ENCODE results near the gene LEKR1.
"Not testable (repeated sequence)": the region's sequence is repeated elsewhere in the genome, so short reads cannot be mapped to it uniquely, and the experiment has no call there.

The LEKR1 gene

DNA sequence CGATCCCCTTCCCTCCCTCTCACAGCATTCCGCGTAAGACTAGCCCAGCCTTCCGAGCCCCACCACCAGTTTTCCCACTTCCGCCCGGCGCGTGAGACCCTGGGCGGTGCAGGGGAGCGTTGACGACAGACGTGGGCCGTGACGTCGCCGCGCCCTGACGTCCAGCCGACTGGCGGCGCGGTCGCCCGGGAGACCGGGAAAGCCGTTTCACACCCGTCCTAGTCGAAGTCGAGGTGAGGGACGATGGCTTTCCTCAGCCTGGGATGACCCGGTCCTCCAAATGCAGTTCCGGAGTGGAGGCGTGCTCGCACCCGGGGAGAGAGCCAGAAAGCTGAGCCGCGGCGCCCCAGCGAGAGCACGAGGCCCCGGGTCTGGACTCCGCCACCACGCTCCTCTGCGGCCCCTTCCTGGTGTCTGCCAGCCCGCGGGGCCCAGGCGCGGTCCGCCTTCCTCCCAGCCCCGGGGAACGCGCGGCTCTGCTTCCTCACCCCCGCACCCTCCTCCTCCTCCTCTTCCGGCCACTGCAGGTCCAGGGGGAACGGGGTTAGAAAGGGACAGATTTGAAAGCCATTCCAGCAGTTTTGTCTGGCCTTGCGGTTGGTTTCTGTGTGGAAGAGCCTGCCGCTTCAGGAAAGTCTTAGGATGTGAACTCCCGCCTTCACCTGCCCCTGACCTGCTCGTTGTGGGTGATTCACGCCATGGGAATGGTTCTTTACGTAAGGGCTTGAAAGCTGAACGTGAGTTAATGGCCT is at the start of gene LEKR1:
Gene LEKR1, plus strand, starts transcription at position 210 of the 752 bp plus-strand sequence. CDS start 2,977 bp downstream, outside the sequence.
- peak; percentile 67 for DNase-seq

DNA sequence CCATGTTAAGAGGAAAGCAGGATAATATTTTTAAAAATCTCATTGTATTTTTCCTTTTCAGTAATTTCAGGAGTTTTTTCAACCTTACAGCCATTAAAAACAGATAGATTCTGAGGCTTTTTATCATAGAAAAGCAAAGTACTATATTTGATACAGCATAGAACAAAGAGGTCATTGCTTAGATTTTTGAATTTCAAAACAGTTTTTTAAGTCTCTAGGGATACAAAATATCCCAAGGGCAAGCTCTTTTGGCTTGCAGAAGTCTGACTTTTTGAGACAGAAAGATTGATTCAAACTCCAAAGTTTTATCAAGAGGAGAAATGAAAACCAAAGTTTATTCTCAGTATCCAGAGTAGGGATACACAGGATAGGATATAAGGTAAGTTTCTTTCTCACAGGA is 49.3 kb upstream of the LEKR1 start:
- DNase-seq = no peak

DNA sequence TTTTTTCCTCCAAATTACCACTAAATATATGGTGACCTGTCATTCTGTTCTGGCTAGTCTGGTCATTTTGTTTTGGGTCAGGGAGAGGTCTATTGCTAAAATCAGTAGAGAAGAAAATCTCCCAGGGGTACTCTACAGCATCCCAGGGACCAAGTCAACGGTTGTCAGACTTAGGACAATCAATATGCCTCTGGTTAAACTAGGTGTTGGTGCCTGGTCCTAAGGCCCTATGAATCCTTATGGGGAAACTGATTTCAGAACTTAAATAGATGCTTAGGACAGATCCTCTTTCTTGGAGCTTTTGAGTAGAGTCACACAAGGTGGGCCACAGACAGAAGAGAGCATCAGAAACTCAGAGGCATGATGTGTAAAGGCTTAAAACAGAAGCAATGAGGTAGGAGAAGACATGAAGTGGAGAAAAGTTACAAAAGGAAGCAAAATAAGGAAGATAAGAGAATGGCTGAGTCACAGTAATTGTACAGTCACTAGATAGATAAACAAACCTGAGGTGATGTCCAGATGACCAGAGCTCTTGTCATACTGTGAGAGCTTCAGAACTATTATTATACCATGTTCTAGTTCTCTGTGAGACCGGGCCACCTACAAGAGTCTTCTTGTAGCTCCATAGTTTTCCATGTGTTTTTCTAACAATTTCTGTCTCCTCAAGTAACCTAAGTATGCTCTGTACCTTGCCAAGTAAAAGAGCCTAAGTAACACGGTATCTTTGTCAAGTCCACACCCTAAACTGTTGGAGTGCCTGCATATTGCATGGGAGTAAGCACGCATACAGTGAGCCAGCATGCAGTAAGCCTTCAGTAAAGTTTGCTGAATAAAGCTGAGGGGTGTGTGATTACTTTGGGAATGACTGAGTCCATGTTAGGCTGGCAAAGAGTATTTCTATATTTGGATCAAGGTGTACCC is 44.6 kb upstream of the LEKR1 start:
- DNase-seq = no peak

DNA sequence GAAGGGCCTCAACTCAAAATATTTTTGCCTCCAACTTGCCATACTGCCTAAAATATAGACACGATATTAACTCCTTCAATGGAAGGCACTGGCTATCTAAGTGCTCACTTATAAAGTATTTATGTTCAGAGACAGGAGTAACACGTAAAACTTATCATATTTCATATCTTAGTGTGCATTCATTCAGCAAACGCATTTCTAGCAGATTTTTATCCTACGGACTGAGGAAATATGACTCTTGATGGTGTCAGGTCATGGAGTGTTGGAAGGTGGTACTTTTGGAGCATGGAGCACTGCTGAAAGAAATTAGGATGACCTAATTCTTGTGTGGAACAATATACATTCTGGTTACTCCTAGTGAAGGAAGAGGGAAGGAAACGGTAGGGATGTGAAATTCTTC is 43.8 kb upstream of the LEKR1 start:
- no peak for DNase-seq

DNA sequence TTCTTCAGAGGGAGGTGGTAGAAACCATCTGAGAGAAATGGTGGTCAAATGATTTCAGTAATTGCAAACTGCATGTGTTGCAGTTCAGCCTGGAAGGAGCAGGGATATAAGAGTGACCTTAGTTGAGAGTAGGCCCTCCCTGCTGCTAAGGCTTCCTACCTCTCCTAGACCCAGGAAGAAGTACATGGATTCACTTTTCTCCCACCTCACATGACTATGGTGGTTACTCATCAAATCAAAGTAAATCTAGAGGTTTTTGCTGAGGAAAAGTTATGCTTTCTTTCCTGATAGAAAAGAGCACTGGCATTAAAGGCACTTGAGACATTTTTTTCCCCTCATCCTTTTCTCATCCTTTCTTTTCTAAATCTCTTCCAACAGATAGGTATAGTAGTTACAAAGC is 43.2 kb upstream of the LEKR1 start:
- no peak for DNase-seq

DNA sequence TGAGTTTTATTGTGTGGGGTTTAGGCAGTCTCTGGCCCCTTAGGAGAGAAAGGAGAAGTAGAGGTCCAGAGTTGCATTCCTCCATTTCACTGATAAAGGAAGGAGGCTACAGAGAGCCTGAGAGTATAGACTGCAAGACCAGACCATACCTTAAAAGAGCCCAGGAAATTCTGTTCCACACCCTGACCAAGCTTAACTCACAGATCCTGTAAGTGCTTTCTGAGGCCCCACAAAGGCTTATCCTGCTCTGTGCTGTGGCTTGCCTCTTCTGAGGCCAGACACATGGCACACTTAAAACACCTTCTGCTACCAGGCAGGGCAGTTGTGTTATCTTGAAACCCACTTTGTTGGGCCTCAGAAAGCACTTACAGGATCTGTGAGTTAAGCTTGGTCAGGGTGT is 39.2 kb upstream of the LEKR1 start:
- DNase-seq = no peak

DNA sequence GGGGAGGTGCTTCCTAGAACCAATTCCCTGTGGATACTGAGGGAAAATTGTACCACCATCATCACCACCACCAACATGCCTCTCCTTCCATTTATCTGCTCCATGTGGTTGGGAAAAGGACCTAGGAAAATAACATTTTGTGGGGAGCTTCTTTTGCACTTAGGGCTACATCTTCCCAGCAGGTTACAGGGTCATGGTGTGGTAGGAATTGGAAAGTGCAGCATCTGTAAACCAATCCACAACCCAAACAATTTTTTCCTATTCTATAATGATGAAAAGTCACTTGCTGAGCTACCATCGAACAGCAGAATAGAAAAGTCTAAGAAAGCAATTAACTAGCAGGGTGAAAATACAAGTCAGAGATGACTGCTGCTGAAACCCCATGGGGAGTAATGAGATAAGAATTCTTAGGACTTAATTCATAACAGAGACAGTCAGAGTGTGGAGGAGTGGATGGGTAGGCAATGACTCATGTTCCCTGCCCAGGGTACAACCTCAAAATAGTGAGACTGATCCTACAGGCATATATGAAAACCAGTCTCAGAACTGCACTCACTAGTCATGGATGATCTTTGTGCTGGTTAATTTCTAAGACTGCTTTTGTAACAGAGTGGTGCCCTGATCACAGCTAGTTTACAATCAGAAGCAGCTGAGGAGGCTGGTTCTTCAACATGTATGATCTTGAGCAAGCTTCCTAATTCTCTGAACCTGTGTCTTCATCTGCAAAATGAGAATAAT is 38.1 kb upstream of the LEKR1 start:
- DNase-seq = no peak

DNA sequence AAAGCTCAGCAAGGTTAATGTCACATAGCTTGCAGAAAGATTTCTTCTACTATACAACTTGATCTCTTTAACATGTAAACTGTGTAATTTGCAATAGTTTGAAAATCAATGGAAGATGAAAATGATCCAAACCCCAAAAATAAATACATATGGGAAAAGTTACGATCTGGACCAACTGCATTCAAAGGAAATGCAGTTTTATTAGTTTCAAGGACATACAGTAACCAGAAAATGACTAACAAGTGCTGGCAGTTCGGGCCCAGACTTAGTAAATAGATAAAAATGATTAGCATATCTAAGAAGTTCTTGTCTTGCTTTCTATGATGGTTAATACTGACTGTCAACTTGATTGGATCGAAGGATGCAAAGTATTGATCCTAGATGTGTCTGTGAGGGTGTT is 37.3 kb upstream of the LEKR1 start:
- no peak for DNase-seq

DNA sequence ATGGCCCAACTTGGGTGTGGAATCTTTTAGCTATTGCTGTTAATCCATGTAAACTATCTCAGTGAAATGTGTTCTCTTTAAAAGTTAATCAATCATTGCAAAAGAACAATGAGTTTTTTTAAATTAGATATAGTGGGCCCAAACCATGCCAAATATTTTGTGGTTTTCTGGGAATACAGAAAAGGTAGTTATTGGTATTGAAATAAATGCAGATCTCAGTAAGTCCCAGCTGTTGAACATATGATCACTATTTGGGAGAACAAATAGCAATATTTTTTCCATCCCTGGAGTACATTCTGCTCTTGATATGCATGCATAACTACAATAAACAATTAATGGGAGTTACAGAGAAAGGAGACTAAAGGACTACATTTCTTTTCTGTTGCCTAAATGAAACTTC is 36.0 kb upstream of the LEKR1 start:
- no peak for DNase-seq

DNA sequence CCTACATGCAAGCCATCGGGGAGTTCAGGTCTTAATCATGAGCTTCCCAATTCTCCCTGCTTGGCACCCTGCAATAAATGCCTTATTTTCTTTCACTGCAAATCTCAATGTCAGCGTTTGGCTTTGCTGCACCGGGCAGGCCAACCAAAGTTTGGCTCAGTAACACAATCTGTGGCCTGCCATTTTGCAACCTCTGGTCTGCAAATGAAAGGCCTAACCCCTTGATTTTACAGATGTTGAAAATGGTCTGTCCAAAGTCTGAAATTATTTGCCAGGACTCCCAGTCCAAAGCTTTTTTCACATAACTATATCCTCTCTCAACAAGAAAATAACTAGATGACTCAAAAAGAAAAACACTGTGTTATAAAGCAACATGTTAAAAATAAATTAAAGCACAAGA is 34.0 kb upstream of the LEKR1 start:
- no peak for DNase-seq

DNA sequence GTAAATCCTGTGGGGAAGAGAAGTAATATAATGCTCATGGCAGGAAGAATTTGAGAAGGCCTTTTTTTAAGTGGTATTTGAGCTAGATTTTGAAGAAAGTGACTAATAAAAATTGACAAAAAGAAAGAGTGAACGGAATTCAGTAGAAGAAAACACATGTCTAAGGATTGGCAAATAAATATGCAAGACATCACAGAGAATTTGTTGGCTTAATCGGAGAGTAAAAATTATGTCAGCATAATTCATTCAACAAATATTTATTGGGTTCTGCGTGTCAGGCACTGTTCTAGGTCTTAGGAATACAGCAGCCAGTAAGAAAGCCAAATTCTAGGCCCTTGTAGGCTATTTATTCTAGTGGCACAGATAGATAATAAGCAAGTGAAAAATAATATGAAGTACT is 33.6 kb upstream of the LEKR1 start:
- no peak for DNase-seq

DNA sequence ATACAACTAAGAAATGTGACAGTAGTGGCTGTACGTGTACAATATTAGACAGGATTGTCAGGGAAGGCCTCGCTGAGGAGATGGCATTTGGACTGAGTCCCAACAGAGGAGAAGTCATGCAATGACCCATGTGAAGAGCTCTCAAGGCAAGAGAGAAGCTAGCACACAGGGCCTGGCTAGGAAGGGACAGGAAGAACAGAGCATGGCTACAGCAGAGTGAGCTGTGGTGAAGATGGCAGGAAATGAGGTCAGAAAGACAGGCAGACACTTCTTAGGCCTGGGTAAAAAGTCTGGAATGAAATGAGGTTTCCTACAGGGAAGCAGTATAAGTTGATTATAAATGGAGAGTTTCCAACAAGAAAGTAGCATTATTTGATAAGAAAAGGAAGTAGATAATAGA is 33.2 kb upstream of the LEKR1 start:
- peak in 1 of 2 donors; percentile 22 for DNase-seq

DNA sequence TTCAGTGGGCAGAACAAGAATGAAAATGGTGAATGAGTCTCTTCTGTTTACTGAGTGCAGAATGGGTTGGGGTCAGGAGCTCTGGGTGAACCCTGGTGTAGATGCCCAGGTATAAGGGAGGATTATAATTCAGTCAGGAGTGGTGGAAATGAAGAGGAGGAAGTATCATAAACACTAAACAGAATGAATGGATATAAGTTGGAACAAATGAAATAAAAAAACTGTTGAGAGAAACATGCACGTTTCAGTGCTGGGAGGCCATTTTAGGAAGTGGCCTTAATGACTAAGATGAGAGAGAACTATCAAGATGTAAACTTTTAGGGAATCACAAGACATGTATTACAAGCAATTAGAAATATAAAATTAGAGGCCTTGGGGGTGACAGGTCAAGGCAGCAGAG is 32.8 kb upstream of the LEKR1 start:
- no peak for DNase-seq

DNA sequence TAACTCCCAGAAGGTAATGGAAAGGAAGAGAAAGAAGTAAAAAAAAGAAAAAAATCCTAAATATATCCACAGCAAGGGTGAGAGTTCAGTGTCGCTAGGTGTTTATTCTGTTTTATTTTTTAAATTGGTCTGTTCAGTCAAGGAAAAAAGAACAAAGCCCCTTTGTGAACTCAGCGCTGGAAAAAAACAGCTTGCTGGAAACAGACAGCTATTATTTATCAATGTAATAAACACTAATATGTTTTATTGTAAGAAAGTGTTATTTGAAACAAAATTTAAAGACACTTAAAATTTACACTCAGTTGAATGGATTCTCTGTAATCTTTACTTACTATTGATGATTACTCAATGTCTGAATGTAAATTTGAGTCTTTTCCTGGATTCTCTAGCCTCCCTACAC is 32.3 kb upstream of the LEKR1 start:
- DNase-seq = no peak

DNA sequence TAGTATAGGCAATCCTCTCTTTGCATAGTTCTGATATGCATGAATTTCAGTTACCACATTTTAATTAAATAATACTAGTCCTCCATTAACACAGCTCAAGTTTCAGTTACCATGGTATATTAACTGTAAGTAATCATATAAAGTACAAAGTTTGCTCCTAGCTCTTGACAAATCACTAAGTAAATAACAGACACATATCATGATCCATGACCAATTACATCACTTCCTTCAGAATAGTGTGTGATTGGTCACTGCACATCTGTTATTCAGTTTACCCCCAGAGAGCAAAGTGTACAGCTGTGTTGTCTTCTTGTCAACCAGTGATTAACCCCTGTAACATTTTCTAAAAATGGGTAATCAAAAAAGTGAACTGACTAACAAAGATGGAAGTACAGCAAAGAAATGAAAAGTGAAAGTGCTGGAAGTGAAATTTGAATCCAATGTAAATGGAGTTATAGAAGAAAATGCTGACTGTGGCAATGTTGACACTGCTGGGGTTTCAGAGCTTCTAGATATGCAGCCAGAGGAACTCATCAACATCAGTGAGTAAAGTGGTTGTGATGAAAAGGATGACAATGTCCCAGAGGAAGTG is 30.2 kb upstream of the LEKR1 start:
- DNase-seq = no peak

DNA sequence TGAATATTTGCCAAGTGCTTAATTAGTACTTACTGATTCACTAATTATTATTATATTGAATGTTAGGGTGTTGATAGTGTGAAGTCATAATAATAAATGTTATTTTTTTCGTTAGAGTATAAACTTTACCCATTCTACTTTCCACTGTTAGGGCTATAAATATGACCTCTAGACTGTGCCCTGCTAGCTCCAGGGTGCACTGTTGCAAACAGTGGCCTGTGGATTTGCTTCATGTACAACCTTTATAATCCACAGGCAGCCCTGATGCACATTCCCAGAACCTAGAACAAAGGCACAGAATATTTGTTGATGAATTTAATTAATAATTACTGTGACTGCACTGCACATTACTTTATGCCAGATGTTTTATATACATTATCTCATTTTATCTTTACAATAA is 28.8 kb upstream of the LEKR1 start:
- DNase-seq = no peak

DNA sequence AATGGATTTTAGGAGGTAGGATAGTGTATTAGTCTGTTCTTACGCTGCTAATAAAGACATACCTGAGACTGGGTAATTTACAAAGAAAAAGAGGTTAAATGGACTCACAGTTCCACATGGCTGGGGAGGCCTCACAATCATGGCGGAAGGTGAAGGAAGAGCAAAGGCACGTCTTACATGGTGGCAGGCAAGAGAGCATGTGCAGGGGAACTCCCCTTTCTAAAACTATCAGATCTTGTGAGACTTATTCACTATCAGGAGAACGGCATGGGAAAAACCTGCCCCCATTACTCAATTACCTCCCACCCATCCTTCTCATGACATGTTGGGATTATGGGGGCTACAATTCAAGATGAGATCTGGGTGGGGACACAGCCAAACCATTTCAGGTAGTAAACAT is 25.9 kb upstream of the LEKR1 start:
- not testable (repeated sequence) for DNase-seq

DNA sequence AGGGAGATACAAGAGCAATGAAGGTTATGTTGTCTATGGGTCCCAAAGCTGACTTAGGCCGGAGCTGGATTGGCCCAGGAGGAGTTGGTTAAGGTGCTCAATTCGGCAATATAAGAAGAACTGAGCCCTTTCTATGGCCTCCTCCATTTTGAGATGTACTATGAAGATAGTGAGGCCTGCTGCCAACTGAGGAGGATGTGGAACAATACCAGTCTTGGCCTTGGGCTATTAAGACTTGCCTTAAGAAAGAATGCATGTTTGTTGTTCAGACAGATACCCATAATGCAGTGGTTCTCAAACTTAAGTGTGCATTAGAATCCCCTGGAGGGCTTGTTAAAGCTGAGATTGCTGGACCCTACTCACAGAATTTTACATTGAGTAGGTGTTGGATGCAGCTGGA is 24.4 kb upstream of the LEKR1 start:
- DNase-seq = no peak

DNA sequence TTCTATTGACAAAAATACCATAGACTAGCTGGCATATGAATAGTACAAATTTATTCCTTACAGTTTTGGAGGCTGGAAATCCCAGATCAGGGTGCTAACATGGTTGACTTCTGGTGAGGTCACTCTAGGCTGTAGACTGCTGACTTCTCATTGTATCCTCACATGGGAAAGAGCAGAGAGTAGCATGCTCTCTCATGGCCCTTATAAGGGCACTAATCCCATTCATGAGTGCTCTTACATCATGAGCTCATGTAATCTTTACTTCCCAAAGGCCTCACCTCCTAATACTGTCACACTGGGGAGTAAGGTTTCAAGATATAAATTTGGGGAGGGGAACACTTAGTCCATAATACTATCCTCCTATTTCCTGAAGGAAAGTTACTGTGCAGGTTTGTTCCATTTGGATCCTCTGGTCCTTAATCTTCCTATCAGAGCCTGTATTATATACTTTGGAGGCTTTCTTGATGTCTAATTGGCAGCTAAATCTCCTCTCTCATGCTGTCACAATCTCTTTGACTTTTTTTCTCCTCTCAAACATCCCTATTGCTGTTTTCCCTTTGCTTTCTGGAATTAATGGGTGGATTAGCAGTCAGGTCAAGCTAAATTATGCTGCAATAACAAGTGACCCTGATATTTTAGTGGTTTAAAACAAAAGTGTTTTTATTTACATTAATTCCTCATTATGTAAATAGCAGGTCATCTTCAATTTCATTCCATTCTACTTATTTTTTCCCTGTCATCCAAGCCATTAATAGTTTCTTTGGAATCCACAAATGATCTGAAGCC is 23.1 kb upstream of the LEKR1 start:
- no peak for DNase-seq

DNA sequence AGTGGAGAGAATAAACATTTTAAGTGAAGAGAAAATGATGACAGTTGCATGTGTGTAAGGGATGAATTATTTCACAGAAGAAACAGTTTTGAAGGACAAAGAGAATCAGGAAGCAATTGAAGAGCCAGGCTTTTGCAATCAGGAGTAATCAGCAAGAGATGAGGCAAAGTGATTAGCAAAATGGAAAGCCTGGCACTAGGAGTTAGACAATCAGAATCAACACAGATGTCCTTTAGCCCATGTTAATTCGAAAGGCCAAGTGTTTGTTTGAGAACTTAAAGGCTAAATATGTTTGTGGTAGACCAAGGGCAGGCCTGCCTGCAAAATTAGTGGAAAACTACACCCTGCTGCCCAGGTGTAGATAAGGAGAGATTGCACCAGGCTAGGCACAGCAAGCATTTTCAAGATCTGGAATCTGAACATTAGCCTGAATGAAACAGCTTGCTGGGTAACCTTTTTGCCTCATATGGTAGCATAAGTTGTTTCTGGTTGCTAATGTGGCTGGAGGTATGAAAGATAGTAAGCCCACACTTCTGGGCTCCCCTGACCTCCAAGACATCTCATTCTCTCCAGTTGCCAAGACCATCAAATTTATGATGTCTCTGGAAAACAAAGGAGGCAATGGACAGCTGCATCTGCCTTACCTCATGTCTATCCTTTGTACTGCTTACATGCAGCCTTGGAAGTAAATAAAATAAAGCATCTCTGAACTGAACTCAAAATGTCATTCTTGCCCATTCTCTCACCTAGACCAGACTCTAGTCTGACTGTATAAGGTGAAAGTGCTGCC is 22.0 kb upstream of the LEKR1 start:
- DNase-seq = no peak

DNA sequence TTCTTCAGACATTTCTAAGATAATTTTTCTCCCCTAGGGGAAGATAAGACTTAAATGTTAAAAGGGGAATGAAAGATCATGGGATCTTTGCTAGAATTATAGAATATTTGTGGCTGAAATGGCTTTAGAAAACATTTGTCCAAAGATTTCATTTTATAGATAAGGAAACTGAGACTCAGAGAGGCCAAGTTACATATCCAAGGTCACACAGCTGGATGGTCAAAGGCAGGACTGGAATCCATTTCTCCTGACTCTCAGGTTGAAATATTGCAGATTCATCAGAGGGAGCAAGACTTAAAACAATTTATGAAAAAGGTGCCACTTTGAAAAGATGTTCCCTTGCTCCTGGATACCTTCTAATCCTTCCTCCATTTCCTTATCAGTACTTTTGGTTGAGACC is 19.5 kb upstream of the LEKR1 start:
- no peak for DNase-seq
